PC-3 (cell line): ENCODE data around the gene GBE1. TPM values are rescaled to one million over a fixed set of nuclear protein-coding genes. Genes with fewer than 3 reads are reported as not detected.

Experiments used
- ATAC-seq: fragments of 200-7000 bp; cut with Tn5 transposase; 2 replicates; pipeline ENCODE4 v1.9.1; 2020; ENCODE audit warnings: mild to moderate bottlenecking, moderate library complexity
- BruUV-seq: library from RNA; stranded (reverse); fragments of 400-500 nt; replicated peaks from 2 replicates; lab custom pipeline; 2021; lab: Mats Ljungman, UMichigan
- CTCF ChIA-PET: fragments of 300-600 bp; sonication (Branson Sonifier 250); formaldehyde crosslinking; loops from one replicate; lab custom pipeline; 2022; ENCODE audit warnings: antibody characterized with exemption; lab: Charles Lee
- POLR2A ChIA-PET: fragments of 300-600 bp; sonication (Branson Sonifier 250); formaldehyde crosslinking; loops from one replicate; lab custom pipeline; 2022; ENCODE audit warnings: antibody characterized with exemption; ENCODE audit not compliant: unreplicated experiment; lab: Charles Lee
- DNase-seq: peaks from one replicate; pipeline ENCODE4 v3.0.0-alpha.2; 2015
- H2AFZ ChIP-seq: fragments of 300-600 bp; sonication (generic); 2 replicates; pipeline ENCODE4 v1.6.0; 2016; ENCODE audit warnings: antibody characterized with exemption, low read length
- H3F3A ChIP-seq: fragments of 300-600 bp; sonication (generic); one replicate; pipeline ENCODE4 v1.6.0; 2017; ENCODE audit warnings: antibody characterized with exemption, low read length, control low read depth, mild to moderate bottlenecking; ENCODE audit not compliant: unreplicated experiment
- H3K27ac ChIP-seq: fragments of 300-600 bp; sonication (generic); 2 replicates; pipeline ENCODE4 v1.5.1; 2016; ENCODE audit warnings: mild to moderate bottlenecking, low read length
- H3K27me3 ChIP-seq: fragments of 300-600 bp; sonication (generic); 2 replicates; pipeline ENCODE4 v1.6.1; 2016; ENCODE audit warnings: low read length, mixed read lengths
- H3K36me3 ChIP-seq: fragments of 300-600 bp; sonication (generic); 2 replicates; pipeline ENCODE4 v1.6.1; 2016; ENCODE audit warnings: low read depth, mixed run types, low read length, mixed read lengths
- H3K4me1 ChIP-seq: fragments of 300-600 bp; sonication (generic); 2 replicates; pipeline ENCODE4 v1.5.1; 2016; ENCODE audit warnings: low read length; ENCODE audit not compliant: insufficient read depth
- H3K4me2 ChIP-seq: fragments of 300-600 bp; sonication (generic); 2 replicates; pipeline ENCODE4 v1.6.0; 2016; ENCODE audit warnings: low read length
- H3K4me3 ChIP-seq: fragments of 300-600 bp; sonication (generic); 2 replicates; pipeline ENCODE4 v1.5.1; 2016; ENCODE audit warnings: mild to moderate bottlenecking, low read length, mixed read lengths
- H3K79me2 ChIP-seq: fragments of 300-600 bp; sonication (generic); 2 replicates; pipeline ENCODE4 v1.6.1; 2017; ENCODE audit warnings: low read length, mixed read lengths
- H3K9ac ChIP-seq: fragments of 300-600 bp; sonication (generic); 2 replicates; pipeline ENCODE4 v1.6.0; 2016; ENCODE audit warnings: mild to moderate bottlenecking, low read length
- H3K9me2 ChIP-seq: fragments of 300-600 bp; sonication (generic); replicated peaks from 2 replicates; pipeline ENCODE4 v1.6.1; 2016; ENCODE audit warnings: mixed run types, low read length, mixed read lengths
- H3K9me3 ChIP-seq: fragments of 300-600 bp; sonication (generic); 2 replicates; pipeline ENCODE4 v1.6.1; 2016; ENCODE audit warnings: low read length, mixed read lengths
- H4K20me1 ChIP-seq: fragments of 300-600 bp; sonication (generic); 2 replicates; pipeline ENCODE4 v1.6.1; 2016; ENCODE audit warnings: low read length, mixed read lengths
- CTCF ChIP-seq: fragments of 300-600 bp; sonication (generic); conservative IDR thresholded peaks from 2 replicates; pipeline ENCODE4 v1.5.1; 2017; ENCODE audit warnings: antibody characterized with exemption, low read depth, mild to moderate bottlenecking, low read length
- EZH2 ChIP-seq: fragments of 300-600 bp; sonication (generic); IDR thresholded peaks from one replicate; pipeline ENCODE4 v1.6.1; 2017; ENCODE audit warnings: antibody characterized with exemption, mild to moderate bottlenecking, low read length; ENCODE audit not compliant: unreplicated experiment
- EZH2phosphoT487 ChIP-seq: fragments of 300-600 bp; sonication (generic); IDR thresholded peaks from 2 replicates; pipeline ENCODE4 v1.6.1; 2018; ENCODE audit warnings: mild to moderate bottlenecking, antibody characterized with exemption, low read length, borderline replicate concordance
- intact Hi-C: fragments of 100-400 bp; cut with micrococcal nuclease; formaldehyde crosslinking; loops from 2 replicates; pipeline ENCODE4 v1.9.0; 2023
- total RNA-seq: library from RNA; depleted of rRNA; stranded (reverse); fragments of >200 nt; gene quantifications from 2 replicates; pipeline ENCODE4 v1.2.3, GENCODE V29; 2014

GBE1 gene
- total RNA-seq, 1 experiment from 2014 or later = 57.7 TPM

- Histone ChIP-seq H3K4me1 (no peaks in the 10 kb centered on the region), H3K9me3 (no peaks in the 10 kb centered on the region), H3K4me3 (no peak overlapping the region), H4K20me1 (no peaks in the 10 kb centered on the region), H3K27ac (no peak overlapping the region), H3K79me2 (no peaks in the 10 kb centered on the region), H3K9ac (no peak overlapping the region), H2AFZ (no peak overlapping the region), H3K4me2 (no peak overlapping the region), H3K36me3 (no peaks in the 10 kb centered on the region), H3F3A (no peaks in the 10 kb centered on the region), H3K27me3 (no peaks in the 10 kb centered on the region), H3K9me2 (no peaks in the 10 kb centered on the region)
- intact Hi-C loops = loop anchor here (5.0 kb wide), 1 partner anchor 65 kb away; no protein-coding TSS in a partner anchor
- ATAC-seq (no peak), DNase-seq (no peak)
- ChIA-PET POLR2A (interaction anchor here (0.6 kb wide), 1 partner anchor 311 kb away, joined by 6 read pairs; no protein-coding TSS in a partner anchor), CTCF (no interaction called here)
- no TSS peak for BruUV-seq
- no peak for TF ChIP-seq EZH2
- no peak for TF ChIP-seq EZH2phosphoT487
- TF ChIP-seq CTCF = no peak
Measured at GRCh38 chr3:81492040-81492439, 269.4 kb downstream of the GBE1 start.

- peak; percentile 96 for ATAC-seq
- BruUV-seq = no TSS peak
Measured at GRCh38 chr3:81490541-81491288, 270.7 kb downstream of the GBE1 start.

More at GRCh38 chr3:81490541-81491288, 270.7 kb downstream of the GBE1 start:
- Histone ChIP-seq H3K27ac (no peak overlapping the region), H3K27me3 (no peaks in the 10 kb centered on the region), H3K36me3 (no peaks in the 10 kb centered on the region), H3K9ac (no peak overlapping the region), H3K4me2 (no peak overlapping the region), H3K4me1 (peaks cover 3% of the 10 kb centered on the region), H3K4me3 (no peak overlapping the region), H3F3A (no peaks in the 10 kb centered on the region), H3K9me2 (no peaks in the 10 kb centered on the region), H2AFZ (no peak overlapping the region), H3K79me2 (no peaks in the 10 kb centered on the region), H4K20me1 (no peaks in the 10 kb centered on the region), H3K9me3 (no peaks in the 10 kb centered on the region)
- CTCF ChIA-PET = interaction anchor here (0.5 to 1.3 kb wide), 9 partner anchors 10 to 354 kb away, joined by 3 to 11 read pairs (median 3); no protein-coding TSS in a partner anchor
- TF ChIP-seq EZH2phosphoT487 (no peak), CTCF (peak; percentile 95)
- POLR2A ChIA-PET = no interaction called here
- intact Hi-C loops = loop anchor here (1.0 to 5.0 kb wide), 4 partner anchors 67 to 153 kb away; no protein-coding TSS in a partner anchor
- DNase-seq = peak; percentile 89
